Stomach (tissue), 9 donors: ENCODE data around the gene IL36RN. TPM values are rescaled to one million over a fixed set of nuclear protein-coding genes. Genes with fewer than 3 reads are reported as not detected.

Experiments
- DNase-seq, 2 donors: peaks; one replicate each; pipeline versions ENCODE4 v3.0.0 to v3.0.0-alpha.2; 2013 to 2019
- H3K27ac ChIP-seq, 5 donors: fragments of 200-600 bp in 4 of 5; sonication (generic) in 4 of 5; one replicate each; pipeline ENCODE4 v1.5.1; 2013 to 2019; ENCODE audit warnings: mild to moderate bottlenecking in 1 of 5, moderate library complexity in 1 of 5
- H3K27me3 ChIP-seq, 3 donors: fragments of 200-600 bp; sonication (generic); one replicate each; pipeline ENCODE4 v1.5.1; 2017 to 2019; ENCODE audit warnings: mixed run types in 1 of 3
- H3K36me3 ChIP-seq, 4 donors: fragments of 200-600 bp; sonication (generic); 1 replicate in 3 of 4; 2 replicates in 1 of 4; pipeline ENCODE4 v1.5.1; 2016 to 2019
- H3K4me1 ChIP-seq, 4 donors: fragments of 200-600 bp; sonication (generic); one replicate each; pipeline ENCODE4 v1.5.1; 2016 to 2019
- H3K4me3 ChIP-seq, 4 donors: fragments of 200-600 bp; sonication (generic) in 3 of 4; one replicate each; pipeline ENCODE4 v1.5.1; 2016 to 2019; ENCODE audit warnings: mild to moderate bottlenecking in 1 of 4
- H3K9me3 ChIP-seq, 4 donors: fragments of 200-600 bp; sonication (generic); one replicate each; pipeline ENCODE4 v1.5.1; 2016 to 2019
- EP300 ChIP-seq: sonication (generic); formaldehyde crosslinking; IDR thresholded peaks from one replicate; pipeline ENCODE4 v1.6.1; 2017; ENCODE audit warnings: antibody characterized with exemption
- POLR2A ChIP-seq, 4 donors: fragments of 450-650 bp; IDR thresholded peaks; one replicate each; pipeline ENCODE4 v1.6.1; 2016; ENCODE audit warnings: antibody characterized with exemption in 4 of 4, control low read depth in 2 of 4, mild to moderate bottlenecking in 1 of 4, moderate library complexity in 1 of 4
- POLR2AphosphoS5 ChIP-seq, 3 donors: sonication (generic); formaldehyde crosslinking; IDR thresholded peaks; one replicate each; pipeline ENCODE4 v1.6.1; 2016; ENCODE audit warnings: antibody characterized with exemption in 3 of 3
- WGBS, 5 donors: extraction: QIAGEN DNeasy Blood & Tissue Kit in 3 of 5; methylation state at CpG; one replicate each; pipeline versions ENCODE4 v1.1.5 to v1.1.7; 2013 to 2018; 5-methylcytosine and 5-hydroxymethylcytosine counted together
- intact Hi-C: fragments of 100-400 bp; cut with DNase I; formaldehyde crosslinking; loops from one replicate; pipeline ENCODE4 v1.15.1; 2023; ENCODE audit warnings: low total_unique reads
- polyA plus RNA-seq, 3 donors: library from polyadenylated mRNA; stranded (reverse); fragments of 200-250 nt; gene quantifications; one replicate each; pipeline ENCODE4 v1.2.3, GENCODE V29; 2013
- small RNA-seq, 4 donors: library from RNA; depleted of rRNA; stranded (forward); fragments of <200 nt; gene quantifications; one replicate each; pipeline ENCODE3, GENCODE V24; 2016
- total RNA-seq, 5 donors: library from RNA; depleted of rRNA; stranded (reverse); fragments of >200 nt; gene quantifications; one replicate each; pipeline versions ENCODE4 v1.1.0 to v1.2.3, GENCODE V29; 2014 to 2016
- TF ChIP-seq, protein P1 (sequence below), 7 experiments: fragments of 450-650 bp in 4 of 7; fragments of 200-600 bp in 3 of 7; sonication (generic) in 3 of 7; IDR thresholded peaks; one replicate each; pipeline ENCODE4 v1.5.1; 2016 to 2019; ENCODE audit warnings: antibody characterized with exemption in 7 of 7, control low read depth in 2 of 7, mild to moderate bottlenecking in 1 of 7
- donor health status: healthy with polysubstance abuse.
- donor health status: Bipolar disorder and iron deficiency.
- donor health status: healthy.

IL36RN gene
- total and polyA plus RNA-seq, 8 donors = 1.8 TPM; not detected in 7

DNA sequence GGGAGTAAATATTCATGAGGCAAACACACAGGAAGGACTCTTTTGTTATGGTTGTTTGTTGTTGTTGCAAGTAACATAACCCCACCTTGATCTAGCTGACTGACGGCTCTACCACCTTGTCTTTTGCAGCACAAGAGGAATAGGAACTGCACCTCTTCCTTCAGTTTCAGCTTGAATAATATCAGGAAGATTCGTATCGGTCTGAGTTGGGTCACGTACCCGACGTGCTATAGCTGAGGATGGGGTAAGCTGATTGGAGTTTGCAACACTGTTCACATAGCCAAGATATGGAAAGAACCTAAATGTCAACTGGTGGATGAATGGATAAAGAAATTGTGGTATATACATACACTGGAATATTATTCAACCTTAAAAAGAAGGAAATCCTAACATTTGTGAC, 53.9 kb downstream of the IL36RN start:
- no peaks in the 10 kb centered on the region for H3K9me3 ChIP-seq
- no peaks in the 10 kb centered on the region for H3K27me3 ChIP-seq
- WGBS, 5 donors = 78 to 90% (median 82%) methylated on average over 6 of the region's 6 CpGs
- TF ChIP-seq, protein P1, sequence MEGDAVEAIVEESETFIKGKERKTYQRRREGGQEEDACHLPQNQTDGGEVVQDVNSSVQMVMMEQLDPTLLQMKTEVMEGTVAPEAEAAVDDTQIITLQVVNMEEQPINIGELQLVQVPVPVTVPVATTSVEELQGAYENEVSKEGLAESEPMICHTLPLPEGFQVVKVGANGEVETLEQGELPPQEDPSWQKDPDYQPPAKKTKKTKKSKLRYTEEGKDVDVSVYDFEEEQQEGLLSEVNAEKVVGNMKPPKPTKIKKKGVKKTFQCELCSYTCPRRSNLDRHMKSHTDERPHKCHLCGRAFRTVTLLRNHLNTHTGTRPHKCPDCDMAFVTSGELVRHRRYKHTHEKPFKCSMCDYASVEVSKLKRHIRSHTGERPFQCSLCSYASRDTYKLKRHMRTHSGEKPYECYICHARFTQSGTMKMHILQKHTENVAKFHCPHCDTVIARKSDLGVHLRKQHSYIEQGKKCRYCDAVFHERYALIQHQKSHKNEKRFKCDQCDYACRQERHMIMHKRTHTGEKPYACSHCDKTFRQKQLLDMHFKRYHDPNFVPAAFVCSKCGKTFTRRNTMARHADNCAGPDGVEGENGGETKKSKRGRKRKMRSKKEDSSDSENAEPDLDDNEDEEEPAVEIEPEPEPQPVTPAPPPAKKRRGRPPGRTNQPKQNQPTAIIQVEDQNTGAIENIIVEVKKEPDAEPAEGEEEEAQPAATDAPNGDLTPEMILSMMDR (IDR thresholded peaks at IDR 0.05) = no peak
- TF ChIP-seq POLR2AphosphoS5 (IDR thresholded peaks at IDR 0.05) = no peak
- TF ChIP-seq POLR2A (IDR thresholded peaks at IDR 0.05) = no peak
- no peak for TF ChIP-seq EP300
- no peaks in the 10 kb centered on the region for H3K36me3 ChIP-seq
- no peak for DNase-seq
- no peak overlapping the region for H3K4me3 ChIP-seq
- H3K27ac ChIP-seq = no peak overlapping the region
- intact Hi-C loops = no loop called here
- peaks cover 7 to 17% (median 12%) of the 10 kb centered on the region in 4 donors for H3K4me1 ChIP-seq

DNA sequence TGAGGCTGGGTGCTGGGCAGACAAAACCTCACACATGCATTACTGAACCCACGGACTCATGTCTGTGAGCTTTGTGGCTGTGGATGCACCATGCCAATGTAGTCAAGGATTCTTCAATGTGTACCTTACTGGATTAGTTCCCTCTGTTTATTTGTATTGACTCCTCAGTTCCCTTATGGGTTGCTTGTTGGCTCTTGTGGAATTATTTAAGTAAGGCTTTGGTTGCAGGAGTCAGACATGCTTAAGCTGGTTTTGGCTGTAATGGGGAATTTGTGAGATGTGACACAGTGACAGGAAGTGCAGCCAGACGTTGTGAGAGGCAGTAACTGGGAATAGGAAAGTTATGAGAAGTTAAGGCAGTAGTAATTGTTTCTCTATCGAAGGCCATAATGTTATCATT, 54.8 kb downstream of the IL36RN start:
- Histone ChIP-seq H3K27ac (no peak overlapping the region), H3K4me1 (peaks cover 10 to 17% (median 14%) of the 10 kb centered on the region in 4 donors), H3K9me3 (no peaks in the 10 kb centered on the region), H3K4me3 (no peak overlapping the region), H3K27me3 (no peaks in the 10 kb centered on the region), H3K36me3 (no peaks in the 10 kb centered on the region)
- peak in 1 of 2 donors; percentile 22 for DNase-seq
- WGBS, 5 donors = 47 to 59% (median 57%) methylated on average over 3 of the region's 3 CpGs
- TF ChIP-seq POLR2A (IDR thresholded peaks at IDR 0.05) (no peak), POLR2AphosphoS5 (IDR thresholded peaks at IDR 0.05) (no peak), EP300 (no peak)
- TF ChIP-seq, protein P1 (IDR thresholded peaks at IDR 0.05) = no peak
- intact Hi-C loops = no loop called here

Small RNA genes lying within 50 kb of the gene (small RNA-seq; reads per million reads assigned to genes)
- gene RNU6-1180P = 0 reads per million in 4 donors

Other genes starting within 250 kb of the IL36RN start
- gene IL1B, start 222.4 kb upstream of the IL36RN start, total RNA-seq = 10 to 100 TPM in 2 of 5 donors, 1 to 10 TPM in 3; 1.2 to 25.4 (median 7.6) TPM
- 10 to 100 TPM in 2 of 3 donors, 1 to 10 TPM in 1; 4.6 to 64.9 (median 38.2) TPM for gene IL1B, start 222.4 kb upstream of the IL36RN start, polyA plus RNA-seq
- not detected for gene IL37, start 148.0 kb upstream of the IL36RN start, total RNA-seq
- gene IL37, start 148.0 kb upstream of the IL36RN start, polyA plus RNA-seq = under 1 TPM in 1 of 3 donors, not detected in 2; 0.55 TPM
- not detected for gene IL36G, start 81.2 kb upstream of the IL36RN start, total RNA-seq
- 1 to 10 TPM in 1 of 3 donors, not detected in 2; 1.1 TPM for gene IL36G, start 81.2 kb upstream of the IL36RN start, polyA plus RNA-seq
- not detected for gene IL36A, start 53.7 kb upstream of the IL36RN start, total RNA-seq
- 1 to 10 TPM in 1 of 3 donors, not detected in 2; 9.7 TPM for gene IL36A, start 53.7 kb upstream of the IL36RN start, polyA plus RNA-seq
- not detected for gene IL36B, start 6.3 kb upstream of the IL36RN start, total RNA-seq
- gene IL36B, start 6.3 kb upstream of the IL36RN start, polyA plus RNA-seq = not detected
- gene IL1F10, start 8.8 kb downstream of the IL36RN start, total RNA-seq = not detected
- not detected for gene IL1F10, start 8.8 kb downstream of the IL36RN start, polyA plus RNA-seq
- 10 to 100 TPM in 2 of 5 donors, under 1 TPM in 1, not detected in 2; 0.87 to 29.3 (median 16.9) TPM for gene IL1RN, start 68.4 kb downstream of the IL36RN start, total RNA-seq
- 100 to 1,000 TPM in 1 of 3 donors, 10 to 100 TPM in 2; 27.6 to 220 (median 40.9) TPM for gene IL1RN, start 68.4 kb downstream of the IL36RN start, polyA plus RNA-seq
- gene PSD4, start 114.8 kb downstream of the IL36RN start, total RNA-seq = 100 to 1,000 TPM in 2 of 5 donors, 10 to 100 TPM in 3; 35.3 to 146 (median 73.5) TPM
- gene PSD4, start 114.8 kb downstream of the IL36RN start, polyA plus RNA-seq = 10 to 100 TPM; 19.9 to 23.8 (median 19.9) TPM
- gene PAX8, start 219.7 kb downstream of the IL36RN start, total RNA-seq = 1 to 10 TPM in 2 of 5 donors, not detected in 3; 4.0 to 6.5 TPM
- 1 to 10 TPM in 1 of 3 donors, under 1 TPM in 2; 0.28 to 1.1 (median 0.50) TPM for gene PAX8, start 219.7 kb downstream of the IL36RN start, polyA plus RNA-seq